Ishikawa (cell line): Measurements from ENCODE around the gene DAP.

ENCODE experiments used
- CEBPB ChIP-seq: IDR thresholded peaks from 2 replicates; pipeline ENCODE4 v1.6.1; 2012
- CREB1 ChIP-seq: IDR thresholded peaks from 2 replicates; pipeline ENCODE4 v1.6.1; 2012; ENCODE audit warnings: low read depth
- EGR1 ChIP-seq: IDR thresholded peaks from 2 replicates; pipeline ENCODE4 v1.6.1; 2012
- EP300 ChIP-seq: IDR thresholded peaks from 2 replicates; pipeline ENCODE4 v1.6.1; 2012; ENCODE audit warnings: borderline replicate concordance
- FOXM1 ChIP-seq: IDR thresholded peaks from 2 replicates; pipeline ENCODE4 v1.6.1; 2012; ENCODE audit warnings: low read depth, borderline replicate concordance
- MAX ChIP-seq: IDR thresholded peaks from 2 replicates; pipeline ENCODE4 v1.6.1; 2012
- NFIC ChIP-seq: IDR thresholded peaks from 2 replicates; pipeline ENCODE4 v1.6.1; 2012
- RAD21 ChIP-seq: IDR thresholded peaks from 2 replicates; pipeline ENCODE4 v1.6.1; 2012; ENCODE audit warnings: low read depth
- REST ChIP-seq: IDR thresholded peaks from 2 replicates; pipeline ENCODE4 v1.6.1; 2012; ENCODE audit warnings: low read depth, mild to moderate bottlenecking
- TAF1 ChIP-seq: IDR thresholded peaks from 2 replicates; pipeline ENCODE4 v1.6.1; 2012; ENCODE audit warnings: low read depth, mild to moderate bottlenecking
- TCF12 ChIP-seq: IDR thresholded peaks from 2 replicates; pipeline ENCODE4 v1.6.1; 2012; ENCODE audit warnings: low read depth
- TEAD4 ChIP-seq: IDR thresholded peaks from 2 replicates; pipeline ENCODE4 v1.6.1; 2012
- USF1 ChIP-seq: IDR thresholded peaks from 2 replicates; pipeline ENCODE4 v1.6.1; 2012
- YY1 ChIP-seq: IDR thresholded peaks from 2 replicates; pipeline ENCODE4 v1.6.1; 2012; ENCODE audit warnings: low read depth
- ZBTB7A ChIP-seq: IDR thresholded peaks from 2 replicates; pipeline ENCODE4 v1.6.1; 2012; ENCODE audit warnings: low read depth

DAP gene

GRCh38 chr5:10761185-10761932 lies at the start of gene DAP:
TSS of gene DAP (minus strand) at chr5:10761234. CDS start at chr5:10761068, 166 bp downstream.
- TF ChIP-seq TCF12 (no peak), TEAD4 (peak; percentile 31; the same call in 1 of the 2 replicates), CREB1 (peak; percentile 12; the same call in 1 of the 2 replicates), ZBTB7A (peak; percentile 77), RAD21 (no peak), TAF1 (peak; percentile 33; the same call in 1 of the 2 replicates), YY1 (no peak; the same call in 1 of the 2 replicates), EP300 (no peak), EGR1 (peak; percentile 20), FOXM1 (no peak), CEBPB (no peak), MAX (0 out of 2 replicates have a peak, but pooled peaks have one; percentile 24), USF1 (no peak), REST (no peak), NFIC (peak; percentile 25; the same call in 1 of the 2 replicates)

GRCh38 chr5:10808347-10809226 lies 47.6 kb upstream of the DAP start:
- TF ChIP-seq YY1 (no peak), CREB1 (no peak), USF1 (no peak), TAF1 (no peak), REST (no peak), MAX (no peak), TCF12 (no peak), NFIC (no peak), EGR1 (no peak), ZBTB7A (no peak), RAD21 (no peak), TEAD4 (no peak), EP300 (no peak), CEBPB (no peak)

GRCh38 chr5:10801931-10802666 lies 41.1 kb upstream of the DAP start:
- TF ChIP-seq CREB1 (no peak), FOXM1 (no peak), EGR1 (no peak), REST (no peak), TAF1 (no peak), MAX (no peak)
